ENCODE data around the gene ELOA2.
"Not testable (repeated sequence)": the region's sequence is repeated elsewhere in the genome, so short reads cannot be mapped to it uniquely, and the experiment has no call there.

DNA sequence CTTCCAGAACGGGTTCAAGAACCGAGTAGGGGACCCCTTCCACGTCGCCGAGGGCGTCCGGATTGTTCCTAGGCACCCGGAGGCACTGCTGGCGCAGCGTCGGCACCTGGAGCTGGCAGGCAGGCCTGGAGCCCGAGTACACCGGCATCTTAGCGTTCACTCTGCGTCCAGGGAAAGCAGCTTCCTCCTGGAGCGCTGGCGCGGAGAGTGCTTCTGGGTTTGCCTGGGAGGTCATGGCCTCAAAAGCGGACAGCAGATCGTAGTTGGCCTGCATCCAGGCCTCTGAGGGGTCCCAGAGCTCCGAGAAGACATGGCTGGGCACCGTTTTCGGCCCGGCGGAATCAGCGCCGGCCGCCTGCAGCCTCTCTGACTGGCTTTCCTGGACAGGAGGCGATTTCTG, 6.7 kb downstream of the ELOA2 start:
- TF ChIP-seq, protein P1, sequence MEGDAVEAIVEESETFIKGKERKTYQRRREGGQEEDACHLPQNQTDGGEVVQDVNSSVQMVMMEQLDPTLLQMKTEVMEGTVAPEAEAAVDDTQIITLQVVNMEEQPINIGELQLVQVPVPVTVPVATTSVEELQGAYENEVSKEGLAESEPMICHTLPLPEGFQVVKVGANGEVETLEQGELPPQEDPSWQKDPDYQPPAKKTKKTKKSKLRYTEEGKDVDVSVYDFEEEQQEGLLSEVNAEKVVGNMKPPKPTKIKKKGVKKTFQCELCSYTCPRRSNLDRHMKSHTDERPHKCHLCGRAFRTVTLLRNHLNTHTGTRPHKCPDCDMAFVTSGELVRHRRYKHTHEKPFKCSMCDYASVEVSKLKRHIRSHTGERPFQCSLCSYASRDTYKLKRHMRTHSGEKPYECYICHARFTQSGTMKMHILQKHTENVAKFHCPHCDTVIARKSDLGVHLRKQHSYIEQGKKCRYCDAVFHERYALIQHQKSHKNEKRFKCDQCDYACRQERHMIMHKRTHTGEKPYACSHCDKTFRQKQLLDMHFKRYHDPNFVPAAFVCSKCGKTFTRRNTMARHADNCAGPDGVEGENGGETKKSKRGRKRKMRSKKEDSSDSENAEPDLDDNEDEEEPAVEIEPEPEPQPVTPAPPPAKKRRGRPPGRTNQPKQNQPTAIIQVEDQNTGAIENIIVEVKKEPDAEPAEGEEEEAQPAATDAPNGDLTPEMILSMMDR (conservative IDR thresholded peaks at IDR 0.05; ENCODE audit: low read length) = not testable (repeated sequence)
- not testable (repeated sequence) for TF ChIP-seq EZH2phosphoT487 (IDR thresholded peaks at IDR 0.05; ENCODE audit: borderline replicate concordance, low read depth, low read length)
